ENCODE measurements around the gene SLC9A6.
A peak's percentile ranks its signal among the peaks of the same experiment; 100 is the strongest.

The SLC9A6 gene

GRCh38 chrX:136028383-136028984 is 43.2 kb downstream of the SLC9A6 start:
- Histone ChIP-seq H3K36me3 (ENCODE audit: insufficient read depth) (no peaks in the 10 kb centered on the region), H2AFZ (ENCODE audit: low read depth) (no peak overlapping the region), H4K20me1 (ENCODE audit: insufficient read depth) (no peaks in the 10 kb centered on the region), H3K4me2 (no peak overlapping the region), H3K4me1 (ENCODE audit: low read depth, poor library complexity, severe bottlenecking) (peaks cover 17% of the 10 kb centered on the region), H3K27ac (no peak overlapping the region), H3K27me3 (ENCODE audit: insufficient read depth, low read depth) (no peaks in the 10 kb centered on the region), H3K9ac (no peak overlapping the region), H3K79me2 (ENCODE audit: insufficient read depth, low read depth) (no peaks in the 10 kb centered on the region), H3K4me3 (IDR thresholded peaks at IDR 0.05; ENCODE audit: insufficient read depth, low read depth, low read length) (no peak overlapping the region)
- TF ChIP-seq CTCF (conservative IDR thresholded peaks at IDR 0.05; ENCODE audit: low read depth, low read length): peak; percentile 77

- no peak overlapping the region for H2AFZ ChIP-seq (ENCODE audit: low read depth)
These were observed 44.5 kb downstream of the SLC9A6 start for GRCh38 chrX:136029766-136030165.

GRCh38 chrX:136030303-136031191 is 45.3 kb downstream of the SLC9A6 start:
- H2AFZ ChIP-seq (ENCODE audit: low read depth): no peak overlapping the region
- no peak overlapping the region for H3K9ac ChIP-seq
- H3K4me2 ChIP-seq: no peak overlapping the region
- TF ChIP-seq CTCF (conservative IDR thresholded peaks at IDR 0.05; ENCODE audit: low read depth, low read length): no peak
- H3K36me3 ChIP-seq (ENCODE audit: insufficient read depth): no peaks in the 10 kb centered on the region
- no peaks in the 10 kb centered on the region for H4K20me1 ChIP-seq (ENCODE audit: insufficient read depth)
- H3K27me3 ChIP-seq (ENCODE audit: insufficient read depth, low read depth): no peaks in the 10 kb centered on the region
- H3K79me2 ChIP-seq (ENCODE audit: insufficient read depth, low read depth): no peaks in the 10 kb centered on the region
- peaks cover 17% of the 10 kb centered on the region for H3K4me1 ChIP-seq (ENCODE audit: low read depth, poor library complexity, severe bottlenecking)
- H3K27ac ChIP-seq: no peak overlapping the region
- no peak overlapping the region for H3K4me3 ChIP-seq (IDR thresholded peaks at IDR 0.05; ENCODE audit: insufficient read depth, low read depth, low read length)

More at GRCh38 chrX:136029766-136030165, 44.5 kb downstream of the SLC9A6 start:
- Histone ChIP-seq H3K4me2 (no peak overlapping the region), H3K4me1 (ENCODE audit: low read depth, poor library complexity, severe bottlenecking) (peaks cover 17% of the 10 kb centered on the region), H3K27ac (no peak overlapping the region), H3K9ac (no peak overlapping the region), H3K79me2 (ENCODE audit: insufficient read depth, low read depth) (no peaks in the 10 kb centered on the region), H3K36me3 (ENCODE audit: insufficient read depth) (no peaks in the 10 kb centered on the region), H3K4me3 (IDR thresholded peaks at IDR 0.05; ENCODE audit: insufficient read depth, low read depth, low read length) (no peak overlapping the region), H3K27me3 (ENCODE audit: insufficient read depth, low read depth) (no peaks in the 10 kb centered on the region), H4K20me1 (ENCODE audit: insufficient read depth) (no peaks in the 10 kb centered on the region)
- no peak for TF ChIP-seq CTCF (conservative IDR thresholded peaks at IDR 0.05; ENCODE audit: low read depth, low read length)

- Histone ChIP-seq H2AFZ (ENCODE audit: low read depth) (no peak overlapping the region), H3K36me3 (ENCODE audit: insufficient read depth) (no peaks in the 10 kb centered on the region), H3K9ac (no peak overlapping the region), H3K27me3 (ENCODE audit: insufficient read depth, low read depth) (no peaks in the 10 kb centered on the region), H4K20me1 (ENCODE audit: insufficient read depth) (no peaks in the 10 kb centered on the region), H3K79me2 (ENCODE audit: insufficient read depth, low read depth) (no peaks in the 10 kb centered on the region), H3K4me2 (no peak overlapping the region), H3K27ac (no peak overlapping the region), H3K4me3 (IDR thresholded peaks at IDR 0.05; ENCODE audit: insufficient read depth, low read depth, low read length) (no peak overlapping the region), H3K4me1 (ENCODE audit: low read depth, poor library complexity, severe bottlenecking) (peaks cover 17% of the 10 kb centered on the region)
- TF ChIP-seq CTCF (conservative IDR thresholded peaks at IDR 0.05; ENCODE audit: low read depth, low read length): no peak
These were observed 46.4 kb downstream of the SLC9A6 start for GRCh38 chrX:136031626-136032025.
